Measurements from ENCODE around the gene POLA2.
"Not testable (repeated sequence)": the region's sequence is repeated elsewhere in the genome, so short reads cannot be mapped to it uniquely, and the experiment has no call there.

POLA2 gene

DNA sequence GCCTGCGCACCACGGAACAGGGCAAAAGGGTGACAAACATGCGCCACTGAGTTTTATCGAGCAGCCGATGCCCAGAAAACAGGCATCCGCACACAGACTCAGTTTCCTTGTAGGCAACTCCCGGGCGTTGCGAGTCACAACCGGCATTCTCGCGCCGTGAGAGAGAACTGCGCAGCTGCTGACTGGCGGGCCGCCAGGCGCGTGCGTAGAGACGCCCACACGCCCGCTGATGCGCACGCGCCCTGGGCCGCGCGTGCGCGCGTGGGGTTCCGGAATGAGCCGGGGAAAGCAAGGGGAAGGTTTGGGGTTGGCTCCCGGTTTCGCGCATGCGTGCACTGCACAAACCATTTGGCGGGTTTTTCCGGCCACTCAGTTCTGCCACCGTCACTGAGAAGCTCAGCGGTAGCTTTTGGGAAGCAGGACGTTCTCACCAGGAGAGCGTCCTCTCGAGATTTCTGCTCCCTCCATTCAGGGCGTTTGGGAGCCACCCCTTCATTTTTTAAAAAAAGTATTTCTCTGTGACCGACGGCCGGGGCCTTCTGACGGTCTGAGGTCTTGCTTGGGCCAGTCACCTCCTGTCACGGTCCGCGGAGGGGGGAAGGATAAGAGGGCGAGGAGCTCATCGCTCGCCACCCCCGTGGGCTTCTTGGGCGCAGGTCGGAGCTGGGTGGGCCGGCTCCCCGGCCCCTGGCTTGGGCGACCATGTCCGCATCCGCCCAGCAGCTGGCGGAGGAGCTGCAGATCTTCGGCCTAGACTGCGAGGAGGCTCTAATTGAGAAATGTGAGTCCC is at the start of gene POLA2:
Gene POLA2 (plus strand): TSS at position 372 of the 790 bp plus-strand sequence. CDS start 331 bp downstream, at position 703.
- DNase-seq, result peak; percentile 84

GRCh38 chr11:65212226-65212801 is 49.4 kb upstream of the POLA2 start:
- DNase-seq, result no peak

DNA sequence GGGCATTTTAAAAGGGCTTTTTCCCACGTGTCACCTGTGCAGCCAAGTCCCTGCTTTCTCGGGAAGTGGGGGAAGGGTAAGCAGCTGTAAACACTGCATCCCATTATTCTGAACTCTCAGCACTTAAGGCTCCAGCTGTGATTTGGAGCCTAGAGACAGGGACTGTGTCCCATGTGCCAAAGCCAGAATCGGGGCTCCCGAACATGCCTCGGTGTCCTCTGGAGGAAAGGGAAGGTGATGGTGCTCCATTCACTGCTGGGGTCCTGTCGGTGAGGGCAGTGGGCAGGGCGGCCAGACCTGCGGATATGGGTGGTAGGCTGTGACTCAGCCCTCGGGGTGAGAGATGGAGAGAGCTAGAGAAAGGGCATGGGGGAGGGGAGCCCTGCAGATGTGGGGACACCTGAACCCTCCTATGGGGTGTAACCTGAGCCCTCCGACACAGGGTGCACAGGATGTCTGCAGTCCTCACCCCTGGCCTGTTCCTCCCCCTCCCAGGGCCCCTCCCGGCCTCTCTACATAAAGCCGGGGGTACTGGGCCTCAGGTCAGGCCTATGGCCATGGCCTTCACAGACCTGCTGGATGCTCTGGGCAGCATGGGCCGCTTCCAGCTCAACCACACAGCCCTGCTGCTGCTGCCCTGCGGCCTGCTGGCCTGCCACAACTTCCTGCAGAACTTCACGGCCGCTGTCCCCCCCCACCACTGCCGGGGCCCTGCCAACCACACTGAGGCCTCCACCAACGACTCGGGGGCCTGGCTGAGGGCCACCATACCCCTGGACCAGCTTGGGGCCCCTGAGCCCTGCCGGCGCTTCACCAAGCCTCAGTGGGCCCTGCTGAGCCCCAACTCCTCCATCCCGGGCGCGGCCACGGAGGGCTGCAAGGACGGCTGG is 48.2 kb upstream of the POLA2 start:
- DNase-seq, result no peak

DNA sequence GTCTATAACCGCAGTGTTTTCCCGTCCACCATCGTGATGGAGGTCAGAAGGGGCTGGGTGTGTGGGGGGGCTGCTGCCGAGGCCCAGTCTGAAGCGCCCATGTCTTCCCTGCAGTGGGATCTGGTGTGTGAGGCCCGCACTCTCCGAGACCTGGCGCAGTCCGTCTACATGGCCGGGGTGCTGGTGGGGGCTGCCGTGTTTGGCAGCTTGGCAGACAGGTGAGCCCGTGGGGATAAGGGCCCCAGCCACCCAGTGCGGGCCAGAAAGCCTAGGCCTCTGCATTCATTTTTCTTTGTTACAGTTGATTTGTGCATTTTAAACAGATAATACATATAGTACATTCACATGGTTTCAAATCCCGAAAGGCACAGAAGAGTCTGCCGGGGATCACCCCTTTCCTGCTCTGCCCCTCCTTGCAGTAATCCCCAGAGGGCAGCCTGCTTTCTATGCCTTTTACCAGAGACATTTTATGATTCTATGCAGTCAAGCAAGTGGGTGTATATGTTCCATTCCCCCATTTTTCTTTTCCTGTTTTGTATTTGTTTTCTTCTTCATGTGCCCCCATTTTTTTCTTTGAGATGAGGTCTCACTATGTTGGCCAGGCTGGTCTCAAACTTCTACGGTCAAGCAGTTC is 47.4 kb upstream of the POLA2 start:
- no peak for DNase-seq

DNA sequence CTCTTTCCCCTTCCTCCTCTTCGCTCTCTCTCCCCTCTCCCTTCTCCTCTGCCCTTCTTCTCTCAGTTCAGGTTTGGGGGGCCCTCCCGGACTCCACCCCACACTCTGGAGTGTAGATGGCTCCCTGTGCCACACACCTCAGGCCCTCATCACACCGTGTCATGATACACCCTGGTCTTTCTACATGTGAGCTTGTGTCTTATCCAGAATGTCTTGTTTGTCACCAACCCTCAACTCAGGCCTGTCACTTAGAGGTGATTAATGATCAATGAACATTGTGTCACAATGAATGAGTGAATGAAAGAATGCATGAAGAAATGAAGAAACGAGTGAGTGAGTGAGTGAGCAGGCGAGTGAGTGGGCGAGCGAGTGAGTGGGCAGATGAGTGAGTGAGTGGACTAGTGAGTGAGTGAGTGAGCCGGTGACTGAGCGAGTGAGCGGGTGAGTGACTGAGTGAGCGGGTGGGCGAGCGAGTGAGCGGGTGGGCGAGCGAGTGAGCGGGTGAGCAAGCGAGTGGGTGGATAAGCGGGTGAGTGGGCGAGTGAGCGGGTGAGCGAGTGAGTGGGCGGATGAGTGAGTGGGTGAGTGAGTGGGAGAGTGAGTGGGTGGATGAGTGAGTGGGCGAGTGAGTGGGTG is 46.2 kb upstream of the POLA2 start:
- no peak for DNase-seq

DNA sequence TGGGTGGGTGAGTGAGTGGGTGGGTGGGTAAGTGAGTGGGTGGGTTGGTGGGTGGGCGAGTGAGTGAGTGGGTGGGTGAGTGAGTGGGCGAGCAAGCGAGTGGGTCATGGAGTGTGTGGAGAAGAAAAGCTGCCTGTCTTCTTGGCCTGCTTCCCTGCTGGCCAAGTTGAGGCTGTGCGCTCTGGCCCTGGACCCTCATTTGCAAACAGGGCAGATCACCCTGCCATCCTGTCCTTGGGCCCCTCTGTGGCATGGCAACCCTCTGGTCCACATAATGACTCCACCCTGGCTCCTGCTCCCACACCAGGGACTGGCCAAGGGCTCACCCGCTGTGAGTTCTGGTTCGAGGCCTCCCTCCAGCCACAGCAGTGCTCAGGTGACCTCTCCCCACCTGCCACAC is 44.9 kb upstream of the POLA2 start:
- DNase-seq, result no peak

DNA sequence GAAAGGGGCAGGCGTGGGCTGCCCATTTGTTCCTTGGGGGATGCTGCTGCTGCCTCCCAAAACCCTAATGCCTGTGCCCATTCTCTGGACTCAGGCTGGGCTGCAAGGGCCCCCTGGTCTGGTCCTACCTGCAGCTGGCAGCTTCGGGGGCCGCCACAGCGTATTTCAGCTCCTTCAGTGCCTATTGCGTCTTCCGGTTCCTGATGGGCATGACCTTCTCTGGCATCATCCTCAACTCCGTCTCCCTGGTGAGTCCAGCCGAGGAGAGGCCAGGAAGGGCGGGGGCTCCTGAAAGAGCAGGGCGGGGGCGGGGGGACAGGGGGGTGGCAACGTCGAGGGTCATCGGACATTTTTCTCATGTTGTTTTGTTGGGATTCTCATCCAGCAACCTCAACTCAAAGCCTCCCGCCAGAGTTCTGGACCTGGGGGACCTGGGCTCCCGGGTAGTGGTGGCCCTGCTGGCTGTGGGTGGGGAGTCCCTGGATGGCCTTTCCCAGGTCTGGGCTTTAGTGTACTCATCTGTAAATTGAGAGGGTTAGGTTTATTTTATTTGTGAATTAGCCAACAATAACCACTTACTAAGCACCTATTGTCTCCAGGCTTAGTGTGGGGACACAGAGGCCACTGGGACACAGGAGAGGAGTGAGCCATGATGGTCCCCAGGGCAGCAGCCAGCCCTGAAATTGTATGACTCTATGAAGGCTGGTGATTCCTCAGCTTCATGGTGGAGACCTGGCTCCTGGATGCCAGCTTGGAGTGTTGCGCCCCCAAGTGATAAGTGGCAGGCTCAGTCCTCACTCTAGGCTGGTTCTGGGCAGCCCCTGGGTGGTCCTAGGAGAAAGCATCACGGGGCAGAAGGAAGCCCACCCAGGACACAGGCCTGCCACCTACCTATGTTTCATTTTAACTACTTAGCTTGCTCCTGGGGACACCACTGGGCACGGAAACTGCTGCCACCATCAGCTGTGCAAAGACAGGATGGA is 44.0 kb upstream of the POLA2 start:
- no peak for DNase-seq

GRCh38 chr11:65218446-65218845 is 43.3 kb upstream of the POLA2 start:
- no peak for DNase-seq

DNA sequence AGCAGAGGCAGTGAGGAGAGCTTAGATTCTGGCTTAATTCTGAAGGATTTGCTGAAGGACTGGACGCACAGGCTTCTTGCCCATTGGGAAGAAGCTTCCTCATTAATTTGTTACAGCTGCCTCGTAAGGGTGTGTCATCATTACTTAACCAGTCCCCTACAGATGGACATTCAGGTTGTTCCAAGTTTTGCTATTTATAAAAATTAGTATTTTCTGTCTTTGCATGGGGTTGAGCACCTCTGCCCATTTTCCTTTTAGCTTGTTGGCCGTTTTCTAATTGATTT is 41.9 kb upstream of the POLA2 start:
- DNase-seq, result no peak

- no peak for DNase-seq
These were observed 40.7 kb upstream of the POLA2 start for GRCh38 chr11:65221026-65221425.

DNA sequence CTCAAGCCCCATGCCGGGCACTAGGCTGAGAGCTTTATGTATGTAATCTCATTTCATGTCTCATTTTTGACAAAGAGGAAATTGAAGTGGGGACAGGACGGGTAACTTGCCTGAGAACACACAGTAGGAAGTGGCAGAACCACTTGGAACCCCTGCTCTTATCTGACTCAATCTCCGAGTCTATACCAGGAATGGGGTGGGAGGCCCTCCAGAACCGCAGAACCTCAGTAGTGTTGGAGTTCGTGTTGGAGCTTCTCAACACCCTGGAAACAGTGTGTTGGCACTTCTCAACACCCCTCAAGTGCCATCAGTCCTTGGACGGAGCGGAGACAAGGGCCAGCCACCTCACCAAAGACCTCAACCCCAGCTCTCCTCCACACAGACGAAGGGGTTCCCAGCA is 38.8 kb upstream of the POLA2 start:
- no peak for DNase-seq

DNA sequence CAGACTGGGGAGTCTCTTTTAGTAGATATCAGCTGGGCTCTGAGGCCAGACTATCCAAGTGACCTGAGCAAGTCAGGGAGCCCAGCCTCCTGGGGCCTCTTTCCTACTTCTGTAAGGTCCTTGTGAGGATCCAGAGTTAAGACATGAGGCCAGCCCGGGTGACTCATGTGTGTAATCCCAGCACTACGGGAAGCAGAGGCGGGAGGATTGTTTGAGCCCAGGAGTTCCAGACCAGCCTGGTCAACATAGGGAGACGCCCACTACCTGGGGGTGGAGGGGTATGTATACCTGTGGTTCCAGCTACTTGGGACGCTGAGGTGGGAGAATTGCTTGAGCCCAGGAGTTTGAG is 36.9 kb upstream of the POLA2 start:
- DNase-seq, result no peak

DNA sequence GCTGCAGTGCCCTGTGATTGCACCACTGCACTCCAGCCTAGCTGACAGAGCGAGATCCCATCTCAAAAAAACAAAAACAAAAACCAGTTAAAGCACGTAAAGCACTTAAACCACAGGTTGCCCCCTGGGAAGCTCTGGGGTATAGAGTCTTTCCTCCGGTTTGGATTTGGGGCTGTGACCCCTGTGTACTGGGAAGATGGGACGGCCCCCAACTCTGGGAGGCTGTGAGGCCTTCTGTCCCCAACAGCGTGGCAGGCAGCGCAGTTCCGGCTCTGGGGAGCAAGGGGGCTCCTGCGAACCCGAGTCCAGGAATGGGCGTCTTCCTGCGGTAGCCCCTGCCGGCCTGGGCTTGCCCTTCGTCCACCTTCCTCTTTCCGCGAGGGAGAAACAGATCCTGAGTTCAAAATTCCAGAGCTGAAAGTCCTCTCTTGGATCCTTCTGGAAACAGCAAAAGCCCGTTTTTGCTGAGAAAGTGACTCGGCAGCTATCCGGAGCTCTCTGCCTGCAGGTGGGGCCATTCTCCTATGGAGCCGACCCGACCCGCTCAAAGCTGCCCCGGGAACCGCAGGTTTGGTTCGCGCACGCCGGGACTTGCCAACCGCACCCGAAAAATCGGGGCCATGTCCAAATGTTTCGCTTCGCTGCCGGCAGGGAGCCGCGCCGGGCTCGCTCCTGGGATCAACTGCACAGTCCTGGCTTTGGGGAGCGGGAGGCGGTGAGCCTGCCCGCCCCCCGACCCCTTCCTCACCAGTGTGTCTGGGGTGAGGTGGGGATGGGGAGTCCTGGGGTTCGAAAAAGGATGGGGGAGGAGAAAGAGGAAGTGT is 36.3 kb upstream of the POLA2 start:
- DNase-seq, result peak; percentile 35

DNA sequence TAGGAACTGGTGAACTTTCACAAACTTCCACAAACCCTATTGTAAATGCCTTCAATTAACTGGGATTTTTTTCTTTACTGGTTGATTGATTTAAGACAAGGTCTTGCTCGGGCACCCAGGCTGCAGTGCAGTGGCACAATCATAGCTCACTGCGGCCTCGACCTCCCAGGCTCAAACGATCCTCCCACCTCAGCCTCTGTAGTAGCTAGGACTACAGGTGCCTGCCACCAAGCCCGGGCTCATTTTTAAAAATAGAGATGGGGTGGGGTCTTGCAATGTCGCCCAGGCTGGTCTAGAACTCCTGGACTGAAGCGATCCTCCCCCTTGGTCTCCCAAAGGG is 35.7 kb upstream of the POLA2 start:
- no peak for DNase-seq

DNA sequence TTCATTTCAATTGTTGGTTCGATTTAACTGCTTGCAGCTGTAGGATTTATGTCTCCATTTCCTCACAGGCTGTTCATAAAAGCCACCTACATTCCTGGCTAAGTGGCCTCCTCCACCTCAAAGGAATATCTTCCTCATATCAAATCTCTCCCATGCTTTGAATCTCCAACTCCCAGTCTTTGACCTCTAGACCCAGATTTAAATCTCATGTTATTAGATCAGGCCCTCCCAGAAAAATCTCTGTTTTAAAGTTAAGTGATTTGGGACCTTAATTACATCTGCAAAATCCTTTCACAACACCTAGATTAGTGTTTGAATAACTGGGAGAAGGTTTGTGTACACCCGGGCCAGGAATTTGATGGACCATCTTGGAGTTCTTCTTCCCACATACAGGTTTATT is 33.9 kb upstream of the POLA2 start:
- DNase-seq, result no peak

GRCh38 chr11:65236194-65237059 is 25.3 kb upstream of the POLA2 start:
- no peak for DNase-seq

DNA sequence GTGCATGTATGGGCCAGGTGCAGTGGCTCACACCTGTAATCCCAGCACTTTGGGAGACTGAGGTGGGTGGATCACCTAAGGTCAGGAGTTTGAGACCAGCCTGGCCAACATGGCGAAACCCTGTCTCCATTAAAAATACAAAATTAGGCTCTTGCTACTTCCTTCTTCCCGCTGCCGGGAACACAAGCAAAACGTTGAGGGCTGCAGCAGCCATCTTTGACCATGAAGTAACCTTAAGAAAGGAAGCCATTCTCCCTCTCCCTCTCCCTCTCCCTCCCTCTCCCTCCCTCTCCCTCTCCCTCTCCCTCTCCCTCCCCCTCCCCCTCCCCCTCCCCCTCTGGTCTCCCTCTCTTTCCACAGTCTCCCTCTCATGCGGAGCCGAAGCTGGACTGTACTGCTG is 23.5 kb upstream of the POLA2 start:
- DNase-seq, result not testable (repeated sequence)

DNA sequence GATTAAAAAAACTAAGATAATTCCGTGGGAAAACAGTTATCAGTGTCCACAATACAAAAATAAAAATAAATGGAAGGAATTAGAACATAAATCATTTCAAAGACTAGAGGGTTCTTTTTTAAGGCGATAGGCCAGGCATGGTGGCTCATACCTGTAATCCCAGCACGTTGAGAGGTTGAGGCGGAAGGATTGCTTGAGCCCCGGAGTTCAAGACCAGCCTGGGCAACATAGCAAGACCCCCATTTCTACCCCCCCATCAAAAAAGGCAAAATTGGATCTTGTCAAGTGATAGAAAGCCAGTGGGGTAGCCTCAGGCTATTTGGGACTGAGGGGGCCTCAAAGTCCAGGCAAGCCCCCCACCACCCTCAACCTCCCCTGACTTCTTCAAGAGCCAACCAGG is 20.6 kb upstream of the POLA2 start:
- DNase-seq, result no peak

DNA sequence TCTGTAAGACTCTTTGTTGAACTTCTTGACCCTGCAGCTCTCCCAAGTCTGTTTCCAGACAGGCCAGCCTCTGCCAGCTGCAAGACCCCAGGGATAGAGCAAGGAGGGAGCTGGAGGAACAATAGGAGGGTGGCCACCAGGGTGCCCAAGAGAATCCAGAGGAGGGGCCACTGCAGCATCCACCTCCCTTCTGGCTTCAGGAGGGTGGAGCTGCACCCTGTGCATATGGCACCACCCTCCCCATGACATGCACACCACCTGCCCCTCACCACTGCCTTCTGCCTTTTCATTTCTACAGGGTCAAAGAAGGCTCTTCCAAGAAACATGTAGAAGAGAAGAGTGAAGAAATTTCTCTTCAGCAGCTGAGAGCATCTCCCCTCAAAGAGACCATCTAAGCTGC is 20.1 kb upstream of the POLA2 start:
- DNase-seq, result no peak

DNA sequence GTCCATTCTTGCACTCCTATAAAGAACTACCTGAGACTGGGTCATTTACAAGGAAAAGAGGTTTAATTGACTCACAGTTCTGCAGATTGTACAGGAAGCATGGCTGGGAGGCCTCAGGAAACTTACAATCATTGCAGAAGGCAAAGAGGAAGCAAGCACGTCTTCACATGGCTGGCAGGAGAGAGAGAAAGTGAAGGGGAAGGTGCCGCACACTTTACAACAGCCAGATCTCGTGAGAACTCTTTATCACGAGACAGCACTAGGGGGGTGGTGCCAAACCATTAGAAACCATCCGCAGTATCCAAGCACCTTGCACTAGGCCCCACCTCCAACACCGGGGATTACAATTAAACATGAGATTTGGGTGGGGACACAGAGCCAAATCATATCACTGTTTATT is 19.4 kb upstream of the POLA2 start:
- DNase-seq, result no peak

All from SHP77 treated with DMSO at 0.1 percent for 48 hours (cell line).